Stimulated activated CD4-positive, alpha-beta T cell treated with anti-CD3 and anti-CD28 coated beads, TNF-alpha, amount 100 ng/mL, for 48 hours (primary cell): Measurements from ENCODE around the gene HSF4.

Source experiments
- DNase-seq, 3 donors: peaks; one replicate each; pipeline ENCODE4 v3.0.0-alpha.2; 2020; ENCODE audit warnings: low read depth in 3 of 3

HSF4 gene

GRCh38 chr16:67166598-67167168 is 2.1 kb downstream of the HSF4 start:
- no peak for DNase-seq

- DNase-seq: no peak
Observed at GRCh38 chr16:67167588-67167987, 3.0 kb downstream of the HSF4 start.

GRCh38 chr16:67169011-67169451 is 4.5 kb downstream of the HSF4 start:
- DNase-seq: no peak

- no peak for DNase-seq
Observed at GRCh38 chr16:67169642-67170167, 5.2 kb downstream of the HSF4 start.

- DNase-seq: peak in 1 of 3 donors; percentile 59
Observed at GRCh38 chr16:67170168-67170948, 5.8 kb downstream of the HSF4 start, which contains the start of gene NOL3. TSS of gene NOL3 (plus strand) at chr16:67170538.

GRCh38 chr16:67170949-67171649 is 6.6 kb downstream of the HSF4 start:
- no peak for DNase-seq

- no peak for DNase-seq
Observed at GRCh38 chr16:67173323-67173722, 8.8 kb downstream of the HSF4 start.

GRCh38 chr16:67173808-67174705 is 9.5 kb downstream of the HSF4 start:
- peak in 1 of 3 donors; percentile 53 for DNase-seq

- DNase-seq: no peak
Observed at GRCh38 chr16:67174706-67175231, 10.2 kb downstream of the HSF4 start.

- DNase-seq: no peak
Observed at GRCh38 chr16:67176662-67177061, 12.1 kb downstream of the HSF4 start.

- DNase-seq: no peak
Observed at GRCh38 chr16:67177743-67178699, 13.5 kb downstream of the HSF4 start.

- DNase-seq: no peak
Observed at GRCh38 chr16:67179421-67180080, 15.0 kb downstream of the HSF4 start.

GRCh38 chr16:67180166-67180565 is 15.6 kb downstream of the HSF4 start:
- no peak for DNase-seq

GRCh38 chr16:67181346-67181745 is 16.8 kb downstream of the HSF4 start:
- no peak for DNase-seq

GRCh38 chr16:67182288-67182687 is 17.7 kb downstream of the HSF4 start:
- DNase-seq: no peak

GRCh38 chr16:67183284-67183626 is 18.7 kb downstream of the HSF4 start:
- DNase-seq: no peak

- DNase-seq: peak; percentile 85 to 95 (median 89)
Observed at GRCh38 chr16:67183627-67184452, 19.3 kb downstream of the HSF4 start, which contains the start of gene MATCAP1. TSS of gene MATCAP1 (minus strand) at chr16:67183963. CDS start at chr16:67180610, 3,353 bp downstream.

- no peak for DNase-seq
Observed at GRCh38 chr16:67184453-67184994, 20.0 kb downstream of the HSF4 start.
